GM19099 (cell line): Measurements from ENCODE around the gene SLC25A38.

Experiments used
- POLR2A ChIP-seq: IDR thresholded peaks from 3 replicates; pipeline ENCODE4 v1.6.1; 2011; ENCODE audit warnings: low read depth; ENCODE audit not compliant: insufficient read length; ENCODE audit errors: extremely low read depth

The SLC25A38 gene

GRCh38 chr3:39396690-39397089, 13.5 kb downstream of the SLC25A38 start:
- no peak for TF ChIP-seq POLR2A

GRCh38 chr3:39398700-39399099, 15.5 kb downstream of the SLC25A38 start:
- TF ChIP-seq POLR2A = no peak

- TF ChIP-seq POLR2A = no peak
Observed at GRCh38 chr3:39401983-39402382, 18.8 kb downstream of the SLC25A38 start.

DNA sequence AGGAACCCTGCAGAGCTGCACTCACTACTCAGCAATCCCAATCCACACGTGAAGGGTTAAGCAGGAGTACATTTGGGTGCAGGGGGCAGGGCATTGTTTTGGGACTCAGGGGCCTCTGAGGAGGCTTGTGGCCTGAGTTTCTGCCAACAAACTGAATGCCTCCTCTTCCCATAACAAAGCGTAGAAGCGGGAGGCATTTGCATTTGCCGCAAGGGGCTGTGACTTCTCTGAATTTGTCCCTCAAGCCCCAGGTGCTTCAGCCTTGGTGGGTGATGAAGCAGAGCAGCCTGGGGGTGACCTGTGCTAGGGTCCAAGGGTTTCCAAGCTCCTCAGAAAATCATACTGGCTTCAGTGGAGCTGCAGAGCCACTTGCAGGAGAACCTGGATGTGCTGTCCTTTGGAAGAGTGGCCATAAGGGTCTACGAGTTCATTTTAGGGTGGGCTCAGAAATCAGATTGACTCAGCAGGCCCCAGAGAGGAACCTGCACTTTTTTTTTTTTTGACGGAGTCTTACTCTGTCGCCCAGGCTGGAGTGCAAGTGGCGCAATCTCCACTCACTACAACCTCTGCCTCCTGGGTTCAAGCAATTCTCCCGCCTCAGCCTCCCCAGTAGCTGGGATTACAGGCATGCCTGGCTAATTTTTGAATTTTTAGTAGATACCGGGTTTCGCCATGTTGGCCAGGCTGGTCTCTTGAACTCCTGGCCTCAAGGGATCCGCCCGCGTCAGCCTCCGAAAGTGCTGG, 21.9 kb downstream of the SLC25A38 start:
- no peak for TF ChIP-seq POLR2A

DNA sequence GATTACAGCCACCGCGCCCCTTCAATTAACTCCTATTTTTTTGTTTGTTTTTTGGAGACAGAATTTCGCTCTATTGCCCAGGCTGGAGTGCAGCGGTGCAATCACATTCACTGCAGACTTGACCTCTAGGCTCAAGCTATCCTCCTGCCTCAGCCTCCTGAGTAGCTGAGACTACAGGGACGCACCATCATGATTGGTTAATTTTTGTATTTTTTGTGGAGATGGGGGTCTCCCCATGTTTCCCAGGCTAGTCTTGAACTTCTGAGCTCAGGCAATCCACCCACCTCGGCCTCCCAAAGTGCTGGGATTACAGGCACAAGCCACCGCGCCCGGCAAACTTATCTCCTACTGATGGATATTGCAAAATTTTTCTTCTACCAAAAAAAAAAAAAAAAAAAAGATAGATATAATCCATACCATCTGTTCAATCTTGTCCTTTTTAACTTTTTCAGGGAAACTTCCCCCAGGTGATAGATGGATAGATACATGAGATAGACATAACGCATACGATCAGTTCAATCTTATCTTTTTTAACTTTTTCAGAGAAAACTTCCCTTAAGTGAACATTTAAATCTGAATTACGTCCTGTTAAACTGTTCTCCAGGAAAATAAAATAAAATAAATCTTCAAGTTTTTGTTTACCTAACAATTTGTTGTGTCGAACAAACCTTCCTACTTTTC, 22.7 kb downstream of the SLC25A38 start:
- no peak for TF ChIP-seq POLR2A

DNA sequence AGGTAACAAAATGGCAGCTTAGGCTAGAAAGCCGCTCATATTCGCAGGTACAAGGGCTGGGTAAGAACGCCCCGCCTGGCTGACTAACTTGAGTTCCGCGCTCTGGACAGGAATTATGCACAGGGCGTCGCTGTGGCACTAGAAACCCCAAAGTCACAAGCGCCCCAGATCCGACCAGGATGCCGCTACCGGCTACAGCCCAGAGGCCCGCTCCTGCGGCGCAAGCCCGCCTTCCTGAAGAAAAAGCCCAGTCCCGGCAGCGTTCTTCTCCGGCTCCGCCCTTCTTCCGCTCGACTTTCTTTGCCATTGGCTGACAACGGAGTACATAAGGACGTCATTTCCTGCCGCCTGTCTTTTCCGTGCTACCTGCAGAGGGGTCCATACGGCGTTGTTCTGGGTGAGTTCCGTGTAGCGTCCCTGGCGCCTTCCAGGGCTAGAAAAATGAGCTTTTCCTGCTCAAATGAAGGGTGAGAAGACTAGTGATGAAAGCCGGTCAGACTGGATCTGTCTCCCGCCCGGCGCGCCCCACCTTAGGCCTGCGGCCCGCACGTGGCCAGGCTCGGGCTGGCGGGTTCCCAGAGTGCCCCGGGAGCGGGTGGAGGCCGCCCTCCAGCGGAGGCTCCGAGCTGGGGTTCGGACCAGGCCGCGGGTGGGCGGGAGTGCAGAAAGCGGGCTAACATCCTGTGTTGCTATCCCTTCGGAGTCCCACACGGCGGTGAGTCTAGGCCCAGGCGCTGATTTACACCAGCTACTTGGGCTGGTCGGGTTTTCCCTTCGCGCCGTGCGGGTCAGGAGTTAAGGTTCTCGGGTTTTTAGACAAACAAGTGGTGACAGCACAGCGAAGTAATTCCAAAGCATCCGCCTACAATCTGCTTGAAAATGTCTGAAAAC, 23.4 kb downstream of the SLC25A38 start, which contains the start of gene RPSA:
Gene RPSA, plus strand, starts transcription at position 353 of the 891 bp plus-strand sequence. CDS start 934 bp downstream, outside the sequence.
- TF ChIP-seq POLR2A = peak; percentile 99

- TF ChIP-seq POLR2A = no peak
Observed at GRCh38 chr3:39407259-39407629, 24.1 kb downstream of the SLC25A38 start.

GRCh38 chr3:39407773-39408492, 24.8 kb downstream of the SLC25A38 start:
- no peak for TF ChIP-seq POLR2A

DNA sequence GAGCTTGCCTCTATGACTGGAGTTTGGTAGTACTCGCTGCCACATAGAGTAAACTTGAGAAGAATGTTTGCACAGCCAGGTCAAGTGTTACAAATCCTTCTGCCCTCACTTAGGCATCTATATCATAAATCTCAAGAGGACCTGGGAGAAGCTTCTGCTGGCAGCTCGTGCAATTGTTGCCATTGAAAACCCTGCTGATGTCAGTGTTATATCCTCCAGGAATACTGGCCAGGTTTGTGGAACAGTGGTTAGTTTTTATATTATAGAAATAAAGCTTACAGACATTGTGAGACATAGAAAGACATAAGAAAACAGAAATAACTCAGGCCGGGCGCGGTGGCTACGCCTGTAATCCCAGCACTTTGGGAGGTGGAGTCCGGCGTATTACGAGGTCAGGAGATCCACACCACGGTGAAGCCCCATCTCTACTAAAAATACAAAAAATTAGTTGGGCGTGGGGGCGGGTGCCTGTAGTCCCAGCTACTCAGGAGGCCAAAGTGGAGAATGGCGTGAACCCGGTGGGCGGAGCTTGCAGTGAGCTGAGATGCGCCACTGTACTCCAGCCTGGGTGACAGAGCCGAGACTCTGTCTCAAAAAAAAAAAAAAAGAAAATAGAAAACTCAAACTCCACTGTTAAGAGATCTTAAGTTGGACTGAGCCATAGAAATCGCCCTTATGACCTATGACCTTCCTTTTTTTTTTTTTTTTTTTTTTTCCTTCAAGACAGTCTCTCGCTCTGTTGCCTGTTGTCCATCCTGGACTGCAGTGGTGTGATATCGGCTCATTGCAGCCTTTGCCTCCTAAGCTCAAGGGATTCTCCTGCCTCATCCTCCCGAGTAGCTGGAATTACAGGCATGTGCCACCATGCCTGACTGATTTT, 25.6 kb downstream of the SLC25A38 start:
- no peak for TF ChIP-seq POLR2A

- peak; percentile 22 for TF ChIP-seq POLR2A
Observed at GRCh38 chr3:39409514-39410136, 26.5 kb downstream of the SLC25A38 start.

- no peak for TF ChIP-seq POLR2A
Observed at GRCh38 chr3:39410893-39411292, 27.7 kb downstream of the SLC25A38 start.

- no peak for TF ChIP-seq POLR2A
Observed at GRCh38 chr3:39412668-39413260, 29.6 kb downstream of the SLC25A38 start.
